ENCODE data around the gene GFER. TPM values are rescaled to one million over a fixed set of nuclear protein-coding genes. Genes with fewer than 3 reads are reported as not detected.
A peak's percentile ranks its signal among the peaks of the same experiment; 100 is the strongest.

Gene GFER
- total RNA-seq, 1 experiment from 2014 or later = 58.5 TPM

GRCh38 chr16:1981398-1981836 lies 2.6 kb upstream of the GFER start, which contains the start of gene NOXO1:
Gene NOXO1, minus strand, starts transcription at chr16:1981469. Its CDS starts 290 bp downstream, at chr16:1981179.
- POLR2A ChIA-PET = interaction anchor here (0.8 to 3.0 kb wide), 4 partner anchors 17 to 208 kb away, joined by 3 to 20 read pairs (median 4); partner anchors contain the start of gene RPS2
- H3K27me3 Mint-ChIP-seq (ENCODE audit: low read depth) = peaks cover 39% of the 10 kb centered on the region
- peaks cover 27% of the 10 kb centered on the region for H3K4me1 Mint-ChIP-seq
- ATAC-seq (no peak), DNase-seq (ENCODE audit: low spot score) (no peak)
- CTCF ChIA-PET = interaction anchor here (1.0 to 4.4 kb wide), 7 partner anchors 17 to 159 kb away, joined by 3 to 19 read pairs (median 7); partner anchors contain the start of gene RPS2
- H3K27ac Mint-ChIP-seq = no peak within 1 kb of the TSS
- peak within 1 kb of the TSS; percentile 64 for H3K4me3 Mint-ChIP-seq
- no peak for TF ChIP-seq PREB (CRISPR knock-in tag; IDR thresholded peaks at IDR 0.05; ENCODE audit: borderline replicate concordance)
- peak; percentile 42; the same call in 1 of the 2 replicates for TF ChIP-seq AR (CRISPR knock-in tag; IDR thresholded peaks at IDR 0.05)
- peaks cover 3% of the 10 kb centered on the region; the same call in 1 of the 2 replicates for H3K36me3 Mint-ChIP-seq
- no peaks in the 10 kb centered on the region for H3K9me3 Mint-ChIP-seq

GRCh38 chr16:1982013-1982433 lies 2.0 kb upstream of the GFER start:
- peaks cover 27% of the 10 kb centered on the region for H3K4me1 Mint-ChIP-seq
- DNase-seq (ENCODE audit: low spot score) (no peak), ATAC-seq (no peak)
- H3K9me3 Mint-ChIP-seq = no peaks in the 10 kb centered on the region
- CTCF ChIA-PET = interaction anchor here (1.1 to 4.4 kb wide), 5 partner anchors 22 to 109 kb away, joined by 3 to 19 read pairs (median 7); no protein-coding TSS in a partner anchor
- TF ChIP-seq E2F1 (CRISPR knock-in tag; IDR thresholded peaks at IDR 0.05) (no peak), PREB (CRISPR knock-in tag; IDR thresholded peaks at IDR 0.05; ENCODE audit: borderline replicate concordance) (no peak), TCF7 (CRISPR knock-in tag; IDR thresholded peaks at IDR 0.05; ENCODE audit: low read depth) (no peak), IRF1 (CRISPR knock-in tag; IDR thresholded peaks at IDR 0.05) (no peak), CDX4 (CRISPR knock-in tag; IDR thresholded peaks at IDR 0.05; ENCODE audit: borderline replicate concordance) (no peak), ATF6 (CRISPR knock-in tag; IDR thresholded peaks at IDR 0.05) (no peak), JUN (CRISPR knock-in tag; IDR thresholded peaks at IDR 0.05) (no peak), AFF4 (CRISPR knock-in tag; IDR thresholded peaks at IDR 0.05; ENCODE audit: borderline replicate concordance) (no peak), TEAD1 (CRISPR knock-in tag; IDR thresholded peaks at IDR 0.05) (no peak), USF2 (CRISPR knock-in tag; IDR thresholded peaks at IDR 0.05) (no peak), RELA (CRISPR knock-in tag; IDR thresholded peaks at IDR 0.05; ENCODE audit: borderline replicate concordance) (no peak), NFYB (CRISPR knock-in tag; conservative IDR thresholded peaks at IDR 0.05; ENCODE audit: low read depth) (no peak), ZSCAN18 (CRISPR knock-in tag; IDR thresholded peaks at IDR 0.05) (no peak)
- H3K27me3 Mint-ChIP-seq (ENCODE audit: low read depth) = peaks cover 39% of the 10 kb centered on the region
- POLR2A ChIA-PET = interaction anchor here (3.0 kb wide), 1 partner anchor 18 kb away, joined by 20 read pairs; the partner anchor contains the start of gene RPS2
- no peak overlapping the region for H3K27ac Mint-ChIP-seq
- no peak overlapping the region for H3K4me3 Mint-ChIP-seq
- H3K36me3 Mint-ChIP-seq = peaks cover 5% of the 10 kb centered on the region; the same call in 1 of the 2 replicates
